AG08395 (cell line): ENCODE measurements around the gene IREB2.
A peak's percentile ranks its signal among the peaks of the same experiment; 100 is the strongest.
"Not testable (repeated sequence)": the region's sequence is repeated elsewhere in the genome, so short reads cannot be mapped to it uniquely, and the experiment has no call there.

Source experiments
- DNase-seq: peaks from one replicate; pipeline ENCODE4 v3.0.0; 2012; ENCODE audit warnings: mixed read lengths, low spot score

The IREB2 gene

GRCh38 chr15:78437762-78438618 is at the start of gene IREB2:
IREB2 (plus strand) TSS chr15:78438216; CDS start chr15:78438338, 122 bp downstream.
- DNase-seq, result peak; percentile 99

GRCh38 chr15:78388865-78389264 is 49.2 kb upstream of the IREB2 start:
- DNase-seq, result no peak

- DNase-seq, result peak; percentile 71
Observed at GRCh38 chr15:78389322-78389721, 48.7 kb upstream of the IREB2 start.

- DNase-seq, result no peak
Observed at GRCh38 chr15:78389738-78390137, 48.3 kb upstream of the IREB2 start.

GRCh38 chr15:78390242-78390641 is 47.8 kb upstream of the IREB2 start:
- DNase-seq, result no peak

- DNase-seq, result peak; percentile 91
Observed at GRCh38 chr15:78390826-78391225, 47.2 kb upstream of the IREB2 start.

- no peak for DNase-seq
Observed at GRCh38 chr15:78391781-78392180, 46.2 kb upstream of the IREB2 start.

GRCh38 chr15:78392430-78392829 is 45.6 kb upstream of the IREB2 start:
- DNase-seq, result no peak

- DNase-seq, result no peak
Observed at GRCh38 chr15:78393137-78393536, 44.9 kb upstream of the IREB2 start.

GRCh38 chr15:78394026-78394425 is 44.0 kb upstream of the IREB2 start:
- DNase-seq, result no peak

GRCh38 chr15:78394981-78395616 is 42.9 kb upstream of the IREB2 start:
- no peak for DNase-seq

- no peak for DNase-seq
Observed at GRCh38 chr15:78396186-78396814, 41.7 kb upstream of the IREB2 start.

- DNase-seq, result peak; percentile 78
Observed at GRCh38 chr15:78396976-78397375, 41.0 kb upstream of the IREB2 start.

- no peak for DNase-seq
Observed at GRCh38 chr15:78397382-78397781, 40.6 kb upstream of the IREB2 start.

- DNase-seq, result no peak
Observed at GRCh38 chr15:78398076-78398825, 39.8 kb upstream of the IREB2 start.

- DNase-seq, result no peak
Observed at GRCh38 chr15:78399091-78399490, 38.9 kb upstream of the IREB2 start.

GRCh38 chr15:78402061-78402610 is 35.9 kb upstream of the IREB2 start:
- no peak for DNase-seq

GRCh38 chr15:78404125-78404524 is 33.9 kb upstream of the IREB2 start:
- DNase-seq, result no peak

GRCh38 chr15:78404796-78405195 is 33.2 kb upstream of the IREB2 start:
- DNase-seq, result not testable (repeated sequence)

- no peak for DNase-seq
Observed at GRCh38 chr15:78405336-78405924, 32.6 kb upstream of the IREB2 start.

- DNase-seq, result no peak
Observed at GRCh38 chr15:78406016-78406585, 31.9 kb upstream of the IREB2 start.
